ENCODE data around the gene MTNR1A.

DNA sequence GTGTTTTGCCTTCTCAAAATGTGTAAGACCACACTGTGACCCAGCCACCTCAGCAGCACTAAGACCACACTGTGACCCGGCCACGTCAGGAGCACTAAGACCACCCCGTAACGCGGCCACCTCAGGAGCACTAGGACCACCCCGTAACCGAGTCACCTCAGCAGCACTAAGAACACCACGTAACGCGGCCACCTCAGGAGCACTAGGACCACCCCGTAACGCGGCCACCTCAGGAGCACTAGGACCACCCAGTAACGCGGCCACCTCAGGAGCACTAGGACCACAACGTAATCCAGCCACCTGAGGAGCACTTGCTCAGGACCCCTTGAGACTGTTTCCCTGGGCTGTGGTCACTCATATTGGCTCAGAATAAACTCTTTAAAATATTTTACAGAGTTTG lies 71.7 kb downstream of the MTNR1A start:
- TF ChIP-seq, protein P1, sequence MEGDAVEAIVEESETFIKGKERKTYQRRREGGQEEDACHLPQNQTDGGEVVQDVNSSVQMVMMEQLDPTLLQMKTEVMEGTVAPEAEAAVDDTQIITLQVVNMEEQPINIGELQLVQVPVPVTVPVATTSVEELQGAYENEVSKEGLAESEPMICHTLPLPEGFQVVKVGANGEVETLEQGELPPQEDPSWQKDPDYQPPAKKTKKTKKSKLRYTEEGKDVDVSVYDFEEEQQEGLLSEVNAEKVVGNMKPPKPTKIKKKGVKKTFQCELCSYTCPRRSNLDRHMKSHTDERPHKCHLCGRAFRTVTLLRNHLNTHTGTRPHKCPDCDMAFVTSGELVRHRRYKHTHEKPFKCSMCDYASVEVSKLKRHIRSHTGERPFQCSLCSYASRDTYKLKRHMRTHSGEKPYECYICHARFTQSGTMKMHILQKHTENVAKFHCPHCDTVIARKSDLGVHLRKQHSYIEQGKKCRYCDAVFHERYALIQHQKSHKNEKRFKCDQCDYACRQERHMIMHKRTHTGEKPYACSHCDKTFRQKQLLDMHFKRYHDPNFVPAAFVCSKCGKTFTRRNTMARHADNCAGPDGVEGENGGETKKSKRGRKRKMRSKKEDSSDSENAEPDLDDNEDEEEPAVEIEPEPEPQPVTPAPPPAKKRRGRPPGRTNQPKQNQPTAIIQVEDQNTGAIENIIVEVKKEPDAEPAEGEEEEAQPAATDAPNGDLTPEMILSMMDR (IDR thresholded peaks at IDR 0.05 in 8 of 11, conservative IDR thresholded peaks at IDR 0.05 in 3 of 11): no peak
- TF ChIP-seq POLR2A (IDR thresholded peaks at IDR 0.05): no peak
